GM18505 (cell line): ENCODE measurements around the gene TENM3.

ENCODE experiments used
- ATAC-seq: cut with Tn5 transposase; IDR thresholded peaks from one replicate; pipeline ENCODE4 v1.9.1; 2021; ENCODE audit not compliant: unreplicated experiment
- POLR2A ChIP-seq: IDR thresholded peaks from 4 replicates; pipeline ENCODE4 v1.6.1; 2011; ENCODE audit warnings: borderline replicate concordance; ENCODE audit not compliant: insufficient read depth, insufficient read length; ENCODE audit errors: extremely low read depth

Gene TENM3

GRCh38 chr4:182799515-182800215 lies 556.5 kb downstream of the TENM3 start:
- ATAC-seq: no peak
- no peak for TF ChIP-seq POLR2A

DNA sequence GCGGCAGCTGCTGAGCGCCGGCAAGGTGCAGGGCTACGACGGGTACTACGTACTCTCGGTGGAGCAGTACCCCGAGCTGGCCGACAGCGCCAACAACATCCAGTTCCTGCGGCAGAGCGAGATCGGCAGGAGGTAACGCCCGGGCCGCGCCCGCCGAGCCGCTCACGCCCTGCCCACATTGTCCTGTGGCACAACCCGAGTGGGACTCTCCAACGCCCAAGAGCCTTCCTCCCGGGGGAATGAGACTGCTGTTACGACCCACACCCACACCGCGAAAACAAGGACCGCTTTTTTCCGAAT lies 557.0 kb downstream of the TENM3 start:
- TF ChIP-seq POLR2A: no peak
- no peak for ATAC-seq

DNA sequence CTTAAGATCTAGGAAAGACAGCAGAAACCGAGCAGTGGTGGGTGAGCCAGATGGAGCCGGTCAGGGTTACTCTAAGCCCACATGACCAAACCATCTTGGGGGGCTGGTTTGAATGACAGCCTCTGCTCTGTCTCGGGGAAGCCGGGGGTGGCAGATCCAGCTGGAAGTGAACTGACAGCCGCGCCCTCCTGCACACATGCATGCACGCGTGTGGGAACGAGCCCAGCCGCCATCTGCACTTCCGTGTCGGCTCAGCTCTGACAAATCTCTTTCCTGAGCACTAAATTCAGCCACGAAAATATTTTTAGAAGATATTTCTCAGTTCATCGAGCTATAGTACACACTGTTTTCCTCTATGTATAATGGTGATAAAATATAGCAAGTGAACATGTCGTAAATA lies 558.4 kb downstream of the TENM3 start:
- ATAC-seq: no peak
- no peak for TF ChIP-seq POLR2A

DNA sequence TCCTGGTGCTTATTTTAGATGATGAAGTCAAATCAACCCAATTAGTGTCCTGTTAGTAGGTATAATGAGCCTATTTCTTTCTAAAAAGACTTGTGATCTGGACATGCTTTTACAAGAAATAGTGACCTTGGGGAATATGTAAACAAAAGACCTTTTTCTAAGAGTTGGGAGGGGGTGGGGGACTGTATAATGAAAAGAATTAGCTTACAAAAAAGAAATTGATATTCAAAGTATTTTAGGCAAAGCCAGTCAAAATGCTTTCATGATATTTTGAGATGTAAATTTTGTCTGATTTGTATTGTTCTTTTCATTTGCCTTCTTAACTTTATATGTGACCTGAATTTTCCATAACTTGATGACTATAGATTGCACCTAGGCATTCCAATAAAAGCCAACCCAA lies 559.4 kb downstream of the TENM3 start:
- ATAC-seq: no peak
- no peak for TF ChIP-seq POLR2A

- no peak for ATAC-seq
- no peak for TF ChIP-seq POLR2A
Measured at GRCh38 chr4:182803235-182803634, 560.0 kb downstream of the TENM3 start.

DNA sequence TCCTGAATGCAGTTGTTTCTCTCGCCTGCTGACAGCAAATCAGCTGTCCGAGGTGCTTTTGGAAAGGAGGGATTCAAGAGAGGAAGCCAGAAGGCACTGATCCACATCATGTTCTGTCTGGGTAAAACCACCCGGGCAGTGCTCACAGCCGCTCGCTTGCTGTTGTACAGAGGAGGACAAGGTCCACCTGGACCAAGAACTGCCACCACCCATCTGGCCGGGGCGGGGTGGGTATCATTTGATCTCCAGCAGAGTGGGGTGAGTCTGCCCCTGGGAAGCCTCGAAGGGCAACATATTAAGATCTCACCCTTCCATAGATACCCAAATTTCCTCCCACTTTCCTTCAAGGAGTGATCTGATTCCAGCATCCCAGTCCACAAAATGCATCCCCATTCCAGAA lies 560.9 kb downstream of the TENM3 start:
- no peak for ATAC-seq
- no peak for TF ChIP-seq POLR2A

DNA sequence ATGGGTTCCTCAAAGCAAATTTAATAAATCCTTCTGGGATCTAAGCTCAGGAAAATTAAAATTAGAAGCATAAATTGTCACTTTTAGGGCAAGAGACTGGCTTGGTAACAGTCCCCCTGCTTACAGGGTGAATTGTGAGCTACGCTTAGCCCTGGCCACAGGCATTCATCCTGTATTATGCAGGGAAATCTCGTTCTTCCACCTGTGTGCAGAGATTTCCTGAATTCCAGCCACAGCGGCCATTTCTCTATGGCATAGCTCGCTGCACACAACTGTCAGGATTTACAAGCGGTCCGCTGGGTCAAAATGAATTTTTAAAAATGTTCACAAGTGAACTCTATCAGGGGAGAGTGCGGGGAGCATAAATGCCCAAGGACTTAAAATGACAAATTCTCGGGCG lies 562.1 kb downstream of the TENM3 start:
- TF ChIP-seq POLR2A: no peak
- no peak for ATAC-seq

- ATAC-seq: no peak
- TF ChIP-seq POLR2A: no peak
Measured at GRCh38 chr4:182805750-182806149, 562.5 kb downstream of the TENM3 start.

- ATAC-seq: peak; percentile 66
- no peak for TF ChIP-seq POLR2A
Measured at GRCh38 chr4:182806259-182807252, 563.4 kb downstream of the TENM3 start.

GRCh38 chr4:182807346-182807745 lies 564.1 kb downstream of the TENM3 start:
- no peak for TF ChIP-seq POLR2A
- no peak for ATAC-seq

GRCh38 chr4:182807767-182808548 lies 564.8 kb downstream of the TENM3 start:
- no peak for ATAC-seq
- no peak for TF ChIP-seq POLR2A

DNA sequence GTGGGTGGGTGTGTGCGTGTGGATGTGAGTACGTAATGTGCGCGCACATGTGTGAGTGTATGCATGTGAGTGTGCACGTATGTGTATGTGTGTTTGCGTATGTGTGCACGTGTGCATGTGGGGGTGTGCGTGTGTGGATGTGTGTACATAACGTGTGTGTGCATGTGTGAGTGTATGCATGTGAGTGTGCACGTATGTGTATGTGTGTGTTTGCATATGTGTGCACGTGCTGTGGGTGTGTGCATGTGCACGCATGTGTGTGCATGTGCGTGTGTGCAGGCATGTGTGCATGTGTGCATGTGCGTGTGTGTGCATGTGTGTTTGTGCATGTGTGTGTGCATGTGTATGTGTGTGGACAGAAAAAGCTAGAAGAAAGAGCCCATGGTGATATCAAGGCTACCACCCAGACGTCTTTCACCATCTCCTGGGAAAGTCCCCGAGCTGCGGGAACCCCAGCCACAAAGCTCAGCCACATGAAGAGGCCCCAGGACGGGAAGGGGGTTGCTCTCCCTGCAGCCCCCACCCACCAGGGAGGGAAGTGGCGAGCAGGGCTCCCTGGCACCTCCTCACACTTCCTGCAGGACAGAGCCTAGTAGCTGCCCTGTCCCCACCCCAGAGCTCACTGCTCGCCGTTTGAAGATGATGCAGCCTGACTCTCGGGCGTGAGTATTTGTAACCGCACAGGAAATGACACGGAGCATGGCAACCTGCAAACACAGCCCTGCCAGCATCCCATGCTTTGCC lies 565.6 kb downstream of the TENM3 start:
- ATAC-seq: peak; percentile 84
- no peak for TF ChIP-seq POLR2A
